ENCODE results near the gene KCNK15.

Gene KCNK15

GRCh38 chr20:44733341-44734069 is 12.2 kb upstream of the KCNK15 start:
- no peak for DNase-seq (ENCODE audit: extremely low read depth in 1 of 2, low read depth in 1 of 2)

GRCh38 chr20:44734938-44735337 is 10.7 kb upstream of the KCNK15 start:
- no peak for DNase-seq (ENCODE audit: extremely low read depth in 1 of 2, low read depth in 1 of 2)

GRCh38 chr20:44735816-44736169 is 9.9 kb upstream of the KCNK15 start:
- no peak for DNase-seq (ENCODE audit: extremely low read depth in 1 of 2, low read depth in 1 of 2)

- no peak for DNase-seq (ENCODE audit: extremely low read depth in 1 of 2, low read depth in 1 of 2)
Observed at GRCh38 chr20:44736170-44737021, 9.3 kb upstream of the KCNK15 start.

- DNase-seq (ENCODE audit: extremely low read depth in 1 of 2, low read depth in 1 of 2): no peak
Observed at GRCh38 chr20:44737116-44737515, 8.5 kb upstream of the KCNK15 start.

GRCh38 chr20:44738813-44739477 is 6.7 kb upstream of the KCNK15 start:
- DNase-seq (ENCODE audit: extremely low read depth in 1 of 2, low read depth in 1 of 2): no peak

- no peak for DNase-seq (ENCODE audit: extremely low read depth in 1 of 2, low read depth in 1 of 2)
Observed at GRCh38 chr20:44739942-44740341, 5.7 kb upstream of the KCNK15 start.

GRCh38 chr20:44742304-44743079 is 3.2 kb upstream of the KCNK15 start:
- DNase-seq (ENCODE audit: extremely low read depth in 1 of 2, low read depth in 1 of 2): no peak

GRCh38 chr20:44743080-44743701 is 2.5 kb upstream of the KCNK15 start:
- no peak for DNase-seq (ENCODE audit: extremely low read depth in 1 of 2, low read depth in 1 of 2)

- no peak for DNase-seq (ENCODE audit: extremely low read depth in 1 of 2, low read depth in 1 of 2)
Observed at GRCh38 chr20:44743916-44744655, 1.6 kb upstream of the KCNK15 start.

- DNase-seq (ENCODE audit: extremely low read depth in 1 of 2, low read depth in 1 of 2): no peak
Observed at GRCh38 chr20:44745122-44745597, 505 bp upstream of the KCNK15 start.

GRCh38 chr20:44746367-44747165 is 901 bp downstream of the KCNK15 start:
- DNase-seq (ENCODE audit: extremely low read depth in 1 of 2, low read depth in 1 of 2): no peak

- DNase-seq (ENCODE audit: extremely low read depth in 1 of 2, low read depth in 1 of 2): peak in 1 of 2 donors; percentile 30
Observed at GRCh38 chr20:44747166-44748004, 1.7 kb downstream of the KCNK15 start.

GRCh38 chr20:44748005-44748370 is 2.3 kb downstream of the KCNK15 start:
- DNase-seq (ENCODE audit: extremely low read depth in 1 of 2, low read depth in 1 of 2): no peak

- DNase-seq (ENCODE audit: extremely low read depth in 1 of 2, low read depth in 1 of 2): no peak
Observed at GRCh38 chr20:44750081-44750805, 4.6 kb downstream of the KCNK15 start.

GRCh38 chr20:44752099-44752931 is 6.7 kb downstream of the KCNK15 start:
- DNase-seq (ENCODE audit: extremely low read depth in 1 of 2, low read depth in 1 of 2): no peak

Data from activated CD8-positive, alpha-beta memory T cell treated with anti-CD3 and anti-CD28 coated beads for 1 hour (primary cell).